H1 (cell line): ENCODE data around the gene SEZ6L. TPM values are rescaled to one million over a fixed set of nuclear protein-coding genes. Genes with fewer than 3 reads are reported as not detected.

Experiments
- CTCF ChIA-PET: fragments of 300-600 bp; sonication (Branson Sonifier 250); formaldehyde crosslinking; loops from one replicate; lab custom pipeline; 2021; ENCODE audit not compliant: partially characterized antibody; lab: Charles Lee
- POLR2A ChIA-PET: fragments of 300-600 bp; sonication (Branson Sonifier 250); formaldehyde crosslinking; loops from one replicate; lab custom pipeline; 2021; ENCODE audit warnings: inconsistent platforms; ENCODE audit not compliant: partially characterized antibody; lab: Charles Lee
- DNase-seq, 2 experiments: peaks; one replicate each; pipeline versions ENCODE4 v3.0.0 to v3.0.0-alpha.2; 2010 to 2022; ENCODE audit warnings: low spot score in 2 of 2, low read depth in 1 of 2, mixed read lengths in 1 of 2
- FAIRE-seq: peaks from 2 replicates; lab custom pipeline; 2011; peaks lifted over from hg19 to GRCh38; lab: Jason Lieb, UNC
- H2AFZ ChIP-seq: 2 replicates; pipeline ENCODE4 v1.8.1; 2012; ENCODE audit warnings: low read length, inconsistent platforms
- H2AK5ac ChIP-seq: 2 replicates; pipeline ENCODE4 v1.6.1; 2013; ENCODE audit warnings: low read depth, low read length
- H2BK120ac ChIP-seq: replicated peaks from 2 replicates; pipeline ENCODE3; 2013; ENCODE audit warnings: low read depth, low read length, inconsistent platforms
- H2BK12ac ChIP-seq: 2 replicates; pipeline ENCODE4 v1.6.1; 2013; ENCODE audit warnings: low read depth, low read length
- H2BK15ac ChIP-seq: 2 replicates; pipeline ENCODE4 v1.6.1; 2013; ENCODE audit warnings: low read length
- H2BK20ac ChIP-seq: 2 replicates; pipeline ENCODE4 v1.6.1; 2013; ENCODE audit warnings: low read length
- H2BK5ac ChIP-seq: 2 replicates; pipeline ENCODE4 v1.6.1; 2013; ENCODE audit warnings: low read depth, low read length
- H3K14ac ChIP-seq: 2 replicates; pipeline ENCODE4 v1.6.1; 2013; ENCODE audit warnings: inconsistent platforms; ENCODE audit not compliant: insufficient read length
- H3K18ac ChIP-seq: 2 replicates; pipeline ENCODE4 v1.6.1; 2013; ENCODE audit warnings: low read length; ENCODE audit errors: extremely low read depth
- H3K23ac ChIP-seq: 2 replicates; pipeline ENCODE4 v1.6.1; 2013; ENCODE audit warnings: inconsistent platforms; ENCODE audit not compliant: insufficient read length
- H3K23me2 ChIP-seq: 2 replicates; pipeline ENCODE4 v1.6.1; 2013; ENCODE audit warnings: low read depth, low read length
- H3K27ac ChIP-seq: 2 replicates; pipeline ENCODE4 v1.6.1; 2011; ENCODE audit warnings: low read depth, low read length, inconsistent platforms
- H3K27me3 ChIP-seq, 4 experiments: replicated peaks in 1 of 4; 1 replicate in 1 of 4; 2 replicates in 3 of 4; pipeline versions ENCODE4 v1.6.1 to v1.8.1; 2011 to 2013; ENCODE audit warnings: low read length in 3 of 4, mild to moderate bottlenecking in 3 of 4, inconsistent platforms in 2 of 4, mixed read lengths in 2 of 4, moderate library complexity in 1 of 4; ENCODE audit not compliant: control insufficient read depth in 3 of 4, insufficient read depth in 3 of 4; ENCODE audit errors: extremely low read depth in 1 of 4
- H3K36me3 ChIP-seq, 4 experiments: 2 replicates each; pipeline versions ENCODE4 v1.6.1 to v1.8.1; 2011 to 2013; ENCODE audit warnings: mild to moderate bottlenecking in 4 of 4, low read length in 3 of 4, moderate library complexity in 2 of 4, control low read depth in 1 of 4, inconsistent platforms in 1 of 4; ENCODE audit not compliant: insufficient read depth in 4 of 4, control insufficient read depth in 2 of 4
- H3K4ac ChIP-seq: replicated peaks from 2 replicates; pipeline ENCODE3; 2013; ENCODE audit warnings: low read length, low read depth, mixed read lengths, inconsistent platforms; ENCODE audit not compliant: insufficient read length
- H3K4me1 ChIP-seq, 4 experiments: replicated peaks in 1 of 4; 1 replicate in 1 of 4; 2 replicates in 3 of 4; pipeline versions ENCODE4 v1.6.1 to v1.8.1; 2011 to 2013; ENCODE audit warnings: low read length in 3 of 4, inconsistent platforms in 2 of 4, mixed read lengths in 1 of 4; ENCODE audit not compliant: insufficient read depth in 4 of 4, control insufficient read depth in 3 of 4
- H3K4me2 ChIP-seq, 2 experiments: 2 replicates each; pipeline versions ENCODE4 v1.6.1 to v1.8.1; 2011 to 2013; ENCODE audit warnings: low read depth in 2 of 2, low read length in 2 of 2, control low read depth in 1 of 2, inconsistent platforms in 1 of 2, mild to moderate bottlenecking in 1 of 2; ENCODE audit not compliant: insufficient read depth in 1 of 2
- H3K4me3 ChIP-seq, 4 experiments: fragments of 200-600, 300-600 bp in 1 of 4; sonication (generic), shearing (Covaris generic), sonication (Bioruptor Twin) in 1 of 4; 2 replicates each; pipeline versions ENCODE4 v1.5.1 to v1.8.1; 2011 to 2016; ENCODE audit warnings: low read length in 4 of 4, low read depth in 3 of 4, control low read depth in 2 of 4, inconsistent platforms in 2 of 4, mild to moderate bottlenecking in 2 of 4, mixed read lengths in 1 of 4, moderate library complexity in 1 of 4; ENCODE audit not compliant: insufficient read depth in 2 of 4; ENCODE audit errors: extremely low read depth in 1 of 4
- H3K56ac ChIP-seq: replicated peaks from 2 replicates; pipeline ENCODE3; 2013; ENCODE audit warnings: low read depth, mild to moderate bottlenecking, mixed read lengths, low read length, inconsistent platforms; ENCODE audit not compliant: insufficient read length
- H3K79me1 ChIP-seq: 2 replicates; pipeline ENCODE4 v1.6.1; 2013; ENCODE audit warnings: low read depth, low read length, control low read depth
- H3K79me2 ChIP-seq, 2 experiments: 2 replicates each; pipeline versions ENCODE4 v1.6.1 to v1.8.1; 2012 to 2013; ENCODE audit warnings: low read length in 2 of 2, mild to moderate bottlenecking in 2 of 2, inconsistent platforms in 1 of 2; ENCODE audit not compliant: insufficient read depth in 2 of 2, control insufficient read depth in 1 of 2
- H3K9ac ChIP-seq, 4 experiments: replicated peaks in 1 of 4; 1 replicate in 1 of 4; 2 replicates in 3 of 4; pipeline versions ENCODE4 v1.6.1 to v1.8.1; 2011 to 2013; ENCODE audit warnings: low read depth in 3 of 4, low read length in 3 of 4, control low read depth in 2 of 4, mild to moderate bottlenecking in 2 of 4, moderate library complexity in 2 of 4, inconsistent platforms in 1 of 4; ENCODE audit errors: extremely low read depth in 1 of 4
- H3K9me3 ChIP-seq, 2 experiments: 2 replicates each; pipeline versions ENCODE4 v1.6.1 to v1.8.1; 2012 to 2013; ENCODE audit warnings: mild to moderate bottlenecking in 2 of 2, moderate library complexity in 2 of 2, control low read depth in 1 of 2, inconsistent platforms in 1 of 2, low read depth in 1 of 2, low read length in 1 of 2, mixed read lengths in 1 of 2; ENCODE audit not compliant: insufficient read depth in 2 of 2
- H4K20me1 ChIP-seq, 2 experiments: replicated peaks in 1 of 2; 2 replicates each; pipeline versions ENCODE3 to v1.8.1; 2011 to 2013; ENCODE audit warnings: inconsistent platforms in 2 of 2, low read length in 2 of 2, mild to moderate bottlenecking in 1 of 2; ENCODE audit not compliant: insufficient read depth in 2 of 2, control insufficient read depth in 1 of 2
- H4K5ac ChIP-seq: 2 replicates; pipeline ENCODE4 v1.6.1; 2013; ENCODE audit warnings: low read length, low read depth, mixed read lengths, inconsistent platforms; ENCODE audit not compliant: insufficient read length
- H4K8ac ChIP-seq: 2 replicates; pipeline ENCODE4 v1.8.0; 2013; ENCODE audit warnings: mild to moderate bottlenecking, moderate library complexity, low read length, inconsistent platforms; ENCODE audit not compliant: insufficient read depth; ENCODE audit errors: extremely low read depth
- H4K91ac ChIP-seq: replicated peaks from 2 replicates; pipeline ENCODE3; 2013; ENCODE audit warnings: low read length, mixed read lengths, inconsistent platforms; ENCODE audit not compliant: insufficient read length
- CBX5 ChIP-seq: fragments of 300-800, 300-1000 bp; sonication (generic); IDR thresholded peaks from 2 replicates; pipeline ENCODE4 v1.7.1; 2016; ENCODE audit warnings: antibody characterized with exemption, low read length, low read depth
- GTF2F1 ChIP-seq: IDR thresholded peaks from 2 replicates; pipeline ENCODE4 v1.6.1; 2012; ENCODE audit warnings: low read depth, low read length, improper control_type of control experiment, borderline replicate concordance
- TAF7 ChIP-seq: optimal IDR thresholded peaks from 2 replicates; pipeline ENCODE3; 2011; ENCODE audit warnings: low read depth, mild to moderate bottlenecking, inconsistent platforms, low read length, moderate library complexity, borderline replicate concordance
- WGBS, 2 experiments: shearing (Covaris generic) in 1 of 2; methylation state at CpG; one replicate each; pipeline versions ENCODE4 v1.1.6 to v1.1.7; 2013 to 2015; ENCODE audit warnings: low lambda C conversion rate in 2 of 2, mixed read lengths in 2 of 2, inconsistent platforms in 1 of 2, low coverage in 1 of 2, missing lambda C conversion rate in 1 of 2; ENCODE audit not compliant: insufficient replicate concordance in 2 of 2, insufficient coverage in 1 of 2, insufficient read length in 1 of 2; ENCODE audit errors: extremely low coverage in 1 of 2, missing lambda C conversion rate in 1 of 2; 5-methylcytosine and 5-hydroxymethylcytosine counted together
- polyA plus RNA-seq, 7 experiments: library from polyadenylated mRNA; depleted of rRNA in 3 of 7; stranded (reverse) in 5 of 7; unstranded in 2 of 7; fragments of >200 nt in 5 of 7; fragments of 200-250 nt in 2 of 7; gene quantifications; 1 replicate in 5 of 7; 2 replicates in 1 of 7; 4 replicates in 1 of 7; pipeline versions ENCODE4 v1.2.1 to v1.2.3, GENCODE V29; 2011 to 2013; ENCODE audit warnings: missing spikeins in 2 of 7, mixed read lengths in 2 of 7
- total RNA-seq: library from RNA; stranded (reverse); fragmentation: NEBNext Ultra II Directional; extraction: Animal tissue kit (Norgen Biotek cat#: 25700); gene quantifications from 2 replicates; pipeline ENCODE4 v1.2.1, GENCODE V29; 2021

The SEZ6L gene
- total and polyA plus RNA-seq, 2 of the 8 experiments (the other 6 are each of a cell fraction or from before 2014, with no cell fraction given) = 0.06 to 0.33 TPM

- Histone ChIP-seq H3K56ac (no peak overlapping the region), H2BK20ac (no peak overlapping the region), H2BK12ac (no peak overlapping the region), H3K18ac (no peak overlapping the region), H3K27me3 (no peaks in the 10 kb centered on the region; a peak in 1 of 7 replicates), H2BK5ac (no peak overlapping the region), H3K14ac (no peak overlapping the region), H3K23me2 (no peaks in the 10 kb centered on the region), H4K5ac (no peak overlapping the region), H3K79me2 (no peaks in the 10 kb centered on the region), H2AK5ac (no peak overlapping the region), H3K36me3 (no peaks in the 10 kb centered on the region), H3K4ac (no peak overlapping the region), H4K20me1 (no peaks in the 10 kb centered on the region), H3K27ac (no peak overlapping the region), H3K4me1 (peaks cover 3 to 10% (median 5%) of the 10 kb centered on the region in 4 experiments; a peak in 6 of 7 replicates), H2AFZ (no peak overlapping the region), H2BK15ac (no peak overlapping the region), H3K9ac (no peak overlapping the region), H3K9me3 (no peaks in the 10 kb centered on the region), H3K4me3 (no peak overlapping the region), H4K8ac (no peak overlapping the region), H2BK120ac (no peak overlapping the region), H3K23ac (no peak overlapping the region), H4K91ac (no peak overlapping the region), H3K4me2 (no peak overlapping the region), H3K79me1 (no peaks in the 10 kb centered on the region)
- 87% methylated on average over 5 of the region's 5 CpGs; no CpG with 5 or more reads in 1 of the 2 experiments for WGBS, 2 experiments
- DNase-seq (no peak), FAIRE-seq (no peak)
- ChIA-PET POLR2A (no interaction called here), CTCF (interaction anchor here (0.9 to 2.5 kb wide), 9 partner anchors 8 to 234 kb away, joined by 3 to 12 read pairs (median 5); no protein-coding TSS in a partner anchor)
- TF ChIP-seq CBX5 (no peak), GTF2F1 (no peak), TAF7 (no peak)
These were observed 42.1 kb upstream of the SEZ6L start for GRCh38 chr22:26127126-26127525.
